ENCODE results near the gene MELTF.

The MELTF gene

DNA sequence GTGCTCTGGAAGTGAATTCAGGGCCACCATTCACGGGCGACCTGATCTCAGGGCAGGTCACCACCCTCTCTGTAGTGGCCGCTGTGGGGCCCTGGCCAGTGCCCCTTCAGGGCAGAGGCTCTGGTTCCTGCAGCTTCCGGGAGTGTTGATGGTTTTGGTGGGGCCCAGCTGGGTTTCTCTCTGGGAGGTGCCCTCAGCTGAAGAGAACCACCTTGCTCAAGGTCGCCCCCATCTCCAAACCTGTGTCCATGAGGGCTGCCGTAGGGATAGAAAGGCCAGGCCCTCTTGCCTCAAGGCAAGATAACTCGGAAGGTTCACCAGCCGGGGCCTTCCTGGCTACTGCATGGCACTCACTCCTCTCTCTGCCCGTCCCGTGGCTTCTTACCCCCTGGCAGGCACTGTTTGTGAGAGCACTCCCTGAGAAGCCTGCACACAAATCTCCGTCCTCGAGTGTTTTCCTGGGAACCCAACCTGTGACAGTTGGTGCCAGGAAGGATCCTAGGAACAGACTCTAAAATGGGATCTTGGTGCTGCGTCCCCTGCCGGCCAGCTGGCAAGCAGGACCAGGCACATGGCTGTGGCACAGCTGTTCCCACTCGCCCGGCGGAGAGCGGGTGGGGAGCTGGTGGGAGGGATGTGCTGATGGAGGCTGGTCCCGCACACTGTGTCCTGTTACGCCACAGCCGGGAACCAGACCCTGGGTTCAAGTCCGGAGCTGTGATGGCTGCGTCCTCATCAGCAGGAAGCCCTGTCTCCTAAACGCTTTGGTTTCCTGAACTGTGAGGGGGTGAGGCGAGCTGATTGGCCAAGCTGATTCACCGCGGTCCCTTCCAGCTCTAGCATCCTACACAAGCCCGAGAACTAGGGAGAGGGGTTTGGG lies 37.8 kb downstream of the MELTF start:
- no peak for DNase-seq

DNA sequence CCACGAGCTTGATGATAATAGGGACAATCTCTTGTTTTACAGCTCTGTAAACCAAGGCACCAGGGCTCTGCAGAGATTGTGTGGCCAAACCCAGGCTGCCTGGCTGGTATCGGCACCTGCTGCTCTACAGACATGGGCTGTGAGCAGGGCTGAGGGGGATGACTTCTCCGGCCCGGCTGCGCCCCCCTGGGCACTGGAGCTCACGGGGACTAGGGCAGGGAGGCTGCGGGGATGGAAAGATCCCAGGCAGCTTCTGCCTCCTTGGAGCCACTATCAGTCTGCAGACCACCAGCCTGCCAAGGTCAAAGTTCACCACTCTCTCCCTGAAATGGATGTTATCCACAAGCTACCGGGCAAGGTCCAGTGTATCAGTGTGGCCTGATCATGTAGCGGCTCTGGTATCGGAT lies 39.0 kb downstream of the MELTF start:
- DNase-seq: no peak

DNA sequence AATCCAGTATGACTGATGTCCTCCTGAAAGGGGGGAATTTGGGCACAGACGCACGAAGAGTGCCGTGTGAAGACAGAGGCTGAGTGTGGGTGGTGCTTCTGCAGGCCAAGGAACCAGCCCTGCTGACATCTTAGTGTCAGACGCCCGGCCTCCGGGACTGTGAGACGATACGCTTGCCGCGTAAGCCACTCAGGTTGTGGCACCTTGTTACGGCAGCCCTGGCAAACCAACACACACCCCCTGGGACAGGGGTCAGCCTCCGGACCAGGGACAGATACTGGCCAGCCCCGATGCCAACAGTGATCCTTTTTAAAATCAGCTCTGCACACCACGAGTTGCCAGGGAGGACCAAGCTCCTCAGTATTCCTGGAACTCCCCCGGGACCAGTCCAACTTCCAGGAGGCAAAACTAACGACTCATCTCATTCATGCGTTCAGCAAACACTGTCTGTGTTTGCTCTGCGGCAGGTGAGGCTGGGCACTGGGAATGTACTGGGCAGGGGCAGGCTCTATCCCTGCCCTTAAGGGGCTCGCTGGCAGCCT lies 39.8 kb downstream of the MELTF start:
- peak; percentile 52 for DNase-seq

GRCh38 chr3:196988241-196989029 lies 41.2 kb downstream of the MELTF start:
- DNase-seq: no peak

DNA sequence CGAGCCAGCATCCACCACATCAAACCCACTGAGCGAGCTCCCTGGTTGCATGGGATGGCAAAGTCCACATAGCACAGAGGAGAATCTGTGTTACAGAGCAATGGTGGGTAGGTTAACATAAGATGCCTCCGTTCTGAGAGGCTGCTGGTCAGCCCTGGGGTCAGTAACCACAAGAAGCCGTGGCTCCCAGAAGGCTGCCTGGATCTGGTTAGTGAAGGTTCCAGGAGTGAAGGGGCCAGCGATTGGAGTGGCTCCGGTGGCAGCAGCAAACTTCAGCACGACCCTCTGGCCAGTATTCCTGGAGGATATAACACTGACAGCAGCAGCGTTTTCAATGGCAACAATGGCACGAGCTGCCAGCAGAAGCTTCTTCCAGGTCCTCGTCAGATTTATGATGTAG lies 42.6 kb downstream of the MELTF start:
- DNase-seq: no peak

- no peak for DNase-seq
Measured at GRCh38 chr3:196985954-196986885, 43.4 kb downstream of the MELTF start.

- no peak for DNase-seq
Measured at GRCh38 chr3:196985298-196985697, 44.3 kb downstream of the MELTF start.

- no peak for DNase-seq
Measured at GRCh38 chr3:196983186-196983585, 46.4 kb downstream of the MELTF start.

GRCh38 chr3:196981657-196982056 lies 48.0 kb downstream of the MELTF start:
- no peak for DNase-seq

DNA sequence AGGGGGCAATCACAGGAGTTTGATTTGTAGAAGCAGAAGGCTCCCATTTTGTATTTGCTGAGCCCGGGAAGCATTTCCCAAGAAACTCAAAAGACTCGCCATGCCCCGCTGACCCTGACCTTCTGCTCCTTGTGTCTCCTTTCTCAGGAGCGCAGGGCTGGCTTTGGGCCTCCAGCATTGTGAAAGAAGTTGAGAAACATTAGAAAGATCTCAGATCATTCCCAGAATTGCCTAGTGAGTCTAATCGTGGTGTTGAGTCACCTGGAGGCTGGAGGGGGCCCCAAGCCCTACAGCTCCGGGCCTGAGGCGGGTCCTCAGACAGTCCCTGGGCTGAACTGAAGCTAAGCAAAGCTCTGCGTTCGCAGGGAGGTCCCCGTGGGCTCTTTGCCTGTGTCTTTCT lies 50.1 kb downstream of the MELTF start:
- DNase-seq: no peak

DNA sequence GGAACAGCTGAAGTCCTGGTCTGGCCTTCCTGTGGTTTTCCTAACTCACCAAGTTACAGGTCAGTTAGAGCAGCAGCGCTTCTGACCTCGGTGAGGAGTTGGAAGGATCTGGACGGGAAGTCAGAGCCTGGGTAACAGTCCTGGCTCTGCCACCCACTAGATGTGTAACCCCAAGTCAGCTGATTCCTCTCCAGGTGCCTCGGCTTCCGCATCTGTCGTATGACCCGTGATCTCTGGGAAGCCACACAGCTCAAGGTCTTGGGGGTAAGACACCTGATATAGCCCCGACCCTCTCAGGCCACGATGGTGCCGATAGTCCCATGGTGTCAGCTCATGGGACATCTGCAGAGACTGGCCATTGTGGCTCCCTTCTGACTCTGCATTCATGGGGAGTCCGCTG lies 52.7 kb downstream of the MELTF start:
- DNase-seq: no peak

DNA sequence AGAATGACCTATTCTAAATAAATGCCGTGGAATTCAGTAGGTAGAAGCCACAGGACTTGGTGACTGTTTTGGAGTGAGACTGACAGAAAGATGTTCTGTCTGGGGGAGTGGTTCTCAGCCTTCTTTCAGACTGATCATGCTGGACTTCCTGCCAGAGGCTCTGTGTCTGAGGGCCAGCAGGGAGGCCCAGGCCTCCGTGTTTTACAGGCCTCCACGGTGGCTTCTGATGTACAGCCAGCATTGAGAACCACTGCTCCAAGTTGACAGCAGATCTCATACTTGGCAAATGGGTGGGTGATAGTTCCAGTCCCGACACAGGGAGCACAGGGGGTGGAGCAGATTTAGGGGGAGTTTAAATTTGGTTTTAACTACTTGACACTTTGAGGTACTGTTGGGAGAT lies 54.3 kb downstream of the MELTF start:
- DNase-seq: no peak

DNA sequence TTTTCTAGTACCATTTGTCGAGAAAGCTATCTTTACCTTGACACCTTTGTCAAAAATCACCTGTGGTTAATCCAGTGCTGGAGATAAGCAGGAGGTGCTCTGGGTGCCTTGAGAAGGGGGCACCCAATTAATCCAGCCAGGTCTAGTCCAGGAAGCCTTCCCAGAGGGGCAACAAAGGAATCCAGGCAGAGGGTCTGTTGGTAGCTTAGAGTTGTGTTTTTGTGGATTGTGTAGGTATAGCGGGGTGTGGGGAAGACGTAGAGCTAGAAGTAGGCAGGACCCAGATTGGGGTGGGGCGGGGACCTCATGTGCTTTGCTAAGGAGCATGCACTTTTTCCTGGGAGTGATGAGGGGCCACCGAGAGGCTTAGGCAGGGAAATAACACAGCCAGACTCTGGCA lies 55.0 kb downstream of the MELTF start:
- no peak for DNase-seq

DNA sequence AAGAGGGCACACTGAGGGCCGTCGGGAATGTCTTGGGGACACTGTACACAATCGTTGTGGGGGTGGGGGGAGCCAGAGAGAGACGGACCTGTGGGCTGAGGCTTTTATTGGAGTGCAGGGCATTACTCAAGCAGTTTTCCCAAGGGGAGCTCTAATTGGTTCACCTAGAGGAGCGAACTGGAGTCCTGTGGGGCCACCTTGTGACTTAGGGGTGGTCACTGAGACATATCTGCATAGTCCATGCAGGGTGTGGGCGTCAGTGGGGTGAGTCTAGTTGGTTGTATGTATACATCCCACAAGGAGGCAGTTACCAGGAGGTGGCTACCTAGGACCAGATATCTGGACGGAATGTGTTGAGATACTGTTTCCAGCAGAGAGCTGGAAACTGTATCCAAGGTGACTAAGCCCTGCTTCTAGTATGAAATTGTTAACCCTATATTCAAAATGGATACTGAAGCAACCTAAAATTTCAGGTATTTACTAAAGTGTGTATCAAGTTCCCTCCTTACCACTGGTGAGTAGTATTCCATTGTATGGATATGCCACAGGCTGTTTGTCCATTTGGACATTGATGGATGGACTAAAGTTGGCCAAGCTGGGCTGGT lies 58.4 kb downstream of the MELTF start:
- no peak for DNase-seq

DNA sequence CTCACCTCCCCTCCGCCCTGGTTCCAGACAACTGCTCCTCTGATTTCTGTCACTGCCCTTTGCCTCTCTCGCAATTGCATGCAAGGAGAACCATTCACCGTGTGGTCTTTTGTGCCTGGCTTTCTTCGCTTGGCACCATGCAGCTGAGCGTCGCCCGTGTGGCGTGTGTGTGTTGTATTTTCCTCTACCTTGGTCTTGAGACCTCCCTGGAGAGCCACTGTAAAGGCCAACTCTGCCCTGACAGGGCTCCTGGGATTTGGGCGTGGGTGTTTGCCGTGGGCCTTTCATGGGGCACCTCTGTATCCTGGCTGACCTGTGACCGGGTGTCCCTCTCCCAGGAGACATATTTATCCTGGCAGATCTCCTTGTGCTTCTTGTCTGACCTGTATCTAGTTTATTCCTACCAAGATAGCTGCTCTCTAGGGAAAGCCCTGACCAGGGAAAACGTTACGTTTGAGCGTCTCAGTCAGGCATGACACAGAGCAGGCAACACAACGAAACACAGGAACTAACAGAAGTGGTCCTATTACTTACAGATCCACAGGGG lies 59.0 kb downstream of the MELTF start:
- no peak for DNase-seq

GRCh38 chr3:196969660-196970546 lies 59.7 kb downstream of the MELTF start:
- DNase-seq: no peak

DNA sequence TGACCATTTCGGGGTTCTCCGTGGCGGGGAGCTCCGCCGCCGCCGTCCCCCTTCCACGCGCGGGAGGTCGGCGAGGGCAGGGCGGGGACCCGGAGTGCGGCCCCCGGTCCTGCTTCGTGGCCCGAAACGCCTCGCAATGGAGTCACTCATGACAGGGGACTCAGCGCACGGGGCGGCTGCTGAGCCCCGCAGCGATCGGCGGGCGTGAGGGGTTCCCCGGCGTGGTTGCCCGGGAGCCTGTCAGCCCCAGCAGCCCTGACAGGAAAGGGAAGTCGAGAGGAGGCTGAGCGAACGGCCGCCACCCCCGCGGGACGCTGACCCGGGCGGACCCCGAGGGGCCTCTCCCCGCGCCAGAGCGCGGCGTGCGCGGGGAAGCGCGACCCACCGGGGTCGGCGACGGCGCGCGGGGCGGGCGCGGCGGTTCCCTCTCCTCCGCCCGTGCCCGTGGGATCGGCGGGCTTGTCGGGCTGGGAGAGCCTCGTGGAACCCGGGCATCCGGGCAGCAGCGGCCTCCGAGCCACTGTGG lies 60.4 kb downstream of the MELTF start:
- DNase-seq: peak; percentile 6

GRCh38 chr3:196968233-196969133 lies 61.1 kb downstream of the MELTF start, which contains the start of gene PIGZ:
Gene PIGZ, minus strand, starts transcription at chr3:196968833. Its CDS starts 16,802 bp downstream, at chr3:196952031.
- DNase-seq: no peak
